SH-SY5Y (cell line): ENCODE results near the gene COLEC12.

Experiments used
- GATA2 ChIP-seq: IDR thresholded peaks from 2 replicates; pipeline ENCODE4 v1.6.1; 2011; ENCODE audit warnings: mild to moderate bottlenecking, low read depth, low read length
- GATA3 ChIP-seq: IDR thresholded peaks from 2 replicates; pipeline ENCODE4 v1.6.1; 2011; ENCODE audit warnings: low read depth, mild to moderate bottlenecking, low read length, moderate library complexity

- TF ChIP-seq GATA2 (no peak), GATA3 (no peak)
These were observed 47.7 kb downstream of the COLEC12 start for GRCh38 chr18:452816-453215.
